HL-60 (cell line): ENCODE data around the gene ZNF783.

Source experiments
- CTCF ChIP-seq: IDR thresholded peaks from one replicate; pipeline ENCODE4 v1.5.1; 2011; ENCODE audit warnings: low read length, control low read depth, inconsistent platforms; ENCODE audit not compliant: insufficient read depth
- GABPA ChIP-seq: IDR thresholded peaks from 2 replicates; pipeline ENCODE4 v1.6.1; 2012; ENCODE audit warnings: low read depth
- POLR2AphosphoS5 ChIP-seq: IDR thresholded peaks from 2 replicates; pipeline ENCODE4 v1.6.1; 2012; ENCODE audit warnings: low read depth
- REST ChIP-seq: IDR thresholded peaks from 2 replicates; pipeline ENCODE4 v1.6.1; 2012; ENCODE audit warnings: low read depth; ENCODE audit not compliant: insufficient replicate concordance

GRCh38 chr7:149240637-149241036 lies 21.4 kb upstream of the ZNF783 start:
- TF ChIP-seq POLR2AphosphoS5 (no peak), CTCF (no peak), REST (no peak), GABPA (no peak)
